Endodermal cell (in vitro differentiated cells): Measurements from ENCODE around the gene RUNX1. TPM values are rescaled to one million over a fixed set of nuclear protein-coding genes. Genes with fewer than 3 reads are reported as not detected.

Experiments
- DNase-seq: peaks from one replicate; pipeline ENCODE4 v3.0.0-alpha.2; 2017
- H3K27ac ChIP-seq: 2 replicates; pipeline ENCODE4 v1.5.1; 2013; ENCODE audit warnings: mild to moderate bottlenecking, low read depth, low read length, moderate library complexity
- H3K27me3 ChIP-seq: 2 replicates; pipeline ENCODE4 v1.6.1; 2013; ENCODE audit warnings: mild to moderate bottlenecking, low read length, moderate library complexity; ENCODE audit not compliant: insufficient read depth, control insufficient read depth, poor library complexity, severe bottlenecking
- H3K36me3 ChIP-seq: 2 replicates; pipeline ENCODE4 v1.7.0; 2013; ENCODE audit warnings: mild to moderate bottlenecking, low read length, moderate library complexity; ENCODE audit not compliant: control insufficient read depth, insufficient read depth
- H3K4me1 ChIP-seq: one replicate; pipeline ENCODE4 v1.7.0; 2013; ENCODE audit warnings: low read length; ENCODE audit not compliant: control insufficient read depth, insufficient read depth
- H3K4me3 ChIP-seq: 2 replicates; pipeline ENCODE4 v1.5.1; 2013; ENCODE audit warnings: mild to moderate bottlenecking, low read length, moderate library complexity
- H3K9ac ChIP-seq: 2 replicates; pipeline ENCODE4 v1.6.1; 2013; ENCODE audit warnings: mild to moderate bottlenecking, low read length, moderate library complexity; ENCODE audit not compliant: poor library complexity, severe bottlenecking; ENCODE audit errors: extremely low read depth
- H3K9me3 ChIP-seq: 2 replicates; pipeline ENCODE4 v1.6.1; 2013; ENCODE audit warnings: mild to moderate bottlenecking, low read length, moderate library complexity; ENCODE audit not compliant: control insufficient read depth
- H3K27ac Mint-ChIP-seq: 2 replicates; pipeline ENCODE4 v1.8.0; 2020; ENCODE audit warnings: mixed read lengths
- H3K27me3 Mint-ChIP-seq: 2 replicates; pipeline ENCODE4 v1.8.0; 2021; ENCODE audit warnings: mild to moderate bottlenecking, mixed read lengths; ENCODE audit not compliant: insufficient read depth
- H3K36me3 Mint-ChIP-seq: 2 replicates; pipeline ENCODE4 v1.8.0; 2020; ENCODE audit warnings: low read depth, mixed read lengths
- H3K4me1 Mint-ChIP-seq: 2 replicates; pipeline ENCODE4 v1.8.0; 2020; ENCODE audit warnings: mixed read lengths
- H3K4me3 Mint-ChIP-seq: 2 replicates; pipeline ENCODE4 v1.8.0; 2020; ENCODE audit warnings: mild to moderate bottlenecking, moderate library complexity, mixed read lengths
- H3K9me3 Mint-ChIP-seq: 2 replicates; pipeline ENCODE4 v1.8.0; 2020; ENCODE audit warnings: mild to moderate bottlenecking, mixed read lengths
- CTCF ChIP-seq: fragments of 200-600 bp; sonication (generic); conservative IDR thresholded peaks from 2 replicates; pipeline ENCODE4 v1.5.0; 2021; ENCODE audit warnings: antibody characterized with exemption, mild to moderate bottlenecking
- WGBS, 2 experiments: methylation state at CpG; one replicate each; pipeline versions ENCODE4 v1.1.5 to v1.1.7; 2013; ENCODE audit warnings: missing lambda C conversion rate in 2 of 2, mixed read lengths in 1 of 2; ENCODE audit not compliant: insufficient coverage in 1 of 2, insufficient read length in 1 of 2; 5-methylcytosine and 5-hydroxymethylcytosine counted together
- total RNA-seq, 2 donors: library from RNA; stranded (reverse); fragmentation: NEBNext Ultra II Directional in 1 of 2; extraction: Animal tissue kit (Norgen Biotek cat#: 25700) in 1 of 2; gene quantifications; 2 replicates in 1 of 2; 3 replicates in 1 of 2; pipeline ENCODE4 v1.2.1, GENCODE V29; 2021

The RUNX1 gene
- total RNA-seq, 2 donors from 2014 or later: 0.31 to 2.8 TPM

GRCh38 chr21:35017256-35017655 lies 31.8 kb downstream of the RUNX1 start:
- Mint-ChIP-seq H3K4me1 (peaks cover 40% of the 10 kb centered on the region), H3K27ac (no peak overlapping the region), H3K27me3 (no peaks in the 10 kb centered on the region), H3K36me3 (no peaks in the 10 kb centered on the region), H3K9me3 (no peaks in the 10 kb centered on the region), H3K4me3 (no peak overlapping the region)
- no peaks in the 10 kb centered on the region for H3K27me3 ChIP-seq
- H3K4me3 ChIP-seq: no peak overlapping the region
- no peak for TF ChIP-seq CTCF
- no peak overlapping the region for H3K9ac ChIP-seq
- H3K9me3 ChIP-seq: no peaks in the 10 kb centered on the region
- no peak overlapping the region for H3K27ac ChIP-seq
- H3K4me1 ChIP-seq: peaks cover 4% of the 10 kb centered on the region
- no peaks in the 10 kb centered on the region for H3K36me3 ChIP-seq
- DNase-seq: no peak
- WGBS, 2 experiments: 83 to 93% methylated on average over 5 to 6 of the region's 6 CpGs

- WGBS, 2 experiments: 100% methylated on average over 1 of the region's 1 CpG; no CpG with 5 or more reads in 1 of the 2 experiments
Observed at GRCh38 chr21:35016517-35017188, 32.4 kb downstream of the RUNX1 start.

GRCh38 chr21:35016071-35016470 lies 33.0 kb downstream of the RUNX1 start:
- peak; percentile 17 for DNase-seq
- H3K27me3 ChIP-seq: no peaks in the 10 kb centered on the region
- no peak overlapping the region for H3K4me3 Mint-ChIP-seq
- H3K27ac Mint-ChIP-seq: no peak overlapping the region
- H3K4me1 ChIP-seq: peaks cover 4% of the 10 kb centered on the region
- no peak overlapping the region for H3K27ac ChIP-seq
- H3K36me3 Mint-ChIP-seq: no peaks in the 10 kb centered on the region
- H3K9me3 Mint-ChIP-seq: no peaks in the 10 kb centered on the region
- H3K27me3 Mint-ChIP-seq: no peaks in the 10 kb centered on the region
- no peaks in the 10 kb centered on the region for H3K9me3 ChIP-seq
- H3K36me3 ChIP-seq: no peaks in the 10 kb centered on the region
- WGBS, 2 experiments: 90 to 95% methylated on average over 2 to 4 of the region's 4 CpGs
- no peak overlapping the region for H3K4me3 ChIP-seq
- H3K9ac ChIP-seq: no peak overlapping the region
- peaks cover 30% of the 10 kb centered on the region for H3K4me1 Mint-ChIP-seq
- no peak for TF ChIP-seq CTCF

More at GRCh38 chr21:35016517-35017188, 32.4 kb downstream of the RUNX1 start:
- Mint-ChIP-seq H3K9me3 (no peaks in the 10 kb centered on the region), H3K4me1 (peaks cover 34% of the 10 kb centered on the region), H3K36me3 (no peaks in the 10 kb centered on the region), H3K27ac (no peak overlapping the region), H3K27me3 (no peaks in the 10 kb centered on the region), H3K4me3 (no peak overlapping the region)
- no peak for TF ChIP-seq CTCF
- Histone ChIP-seq H3K27ac (no peak overlapping the region), H3K9me3 (no peaks in the 10 kb centered on the region), H3K4me1 (peaks cover 4% of the 10 kb centered on the region), H3K27me3 (no peaks in the 10 kb centered on the region), H3K36me3 (no peaks in the 10 kb centered on the region), H3K4me3 (no peak overlapping the region), H3K9ac (no peak overlapping the region)
- DNase-seq: peak; percentile 21
